ENCODE measurements around the gene CDK2AP2. TPM values are rescaled to one million over a fixed set of nuclear protein-coding genes. Genes with fewer than 3 reads are reported as not detected.

The CDK2AP2 gene
- total and polyA plus RNA-seq, 10 of the 15 experiments (the other 5 are each of a cell fraction or from before 2014, with no cell fraction given): 8.0 to 177 (median 40.9) TPM

- TF ChIP-seq EED (IDR thresholded peaks at IDR 0.05; ENCODE audit: low read depth) (0 out of 2 replicates have a peak, but pooled peaks have one; percentile 6), MYC (IDR thresholded peaks at IDR 0.05; ENCODE audit: insufficient read depth, insufficient read length, insufficient replicate concordance, low read length, severe bottlenecking) (no peak), RAD51 (IDR thresholded peaks at IDR 0.05) (peak; percentile 96), SP1 (IDR thresholded peaks at IDR 0.05; ENCODE audit: low read depth, low read length) (no peak), ZNF24 (IDR thresholded peaks at IDR 0.05) (no peak), SIX5 (IDR thresholded peaks at IDR 0.05; ENCODE audit: low read depth, low read length, severe bottlenecking) (no peak), HSF1 (IDR thresholded peaks at IDR 0.05; ENCODE audit: low read depth, low read length) (no peak), PAX8 (IDR thresholded peaks at IDR 0.05) (no peak), TCF12 (IDR thresholded peaks at IDR 0.05; ENCODE audit: low read depth, low read length) (peak; percentile 49; the same call in 1 of the 2 replicates), SUZ12 (IDR thresholded peaks at IDR 0.05; ENCODE audit: unreplicated experiment) (no peak), JUND (IDR thresholded peaks at IDR 0.05; ENCODE audit: low read depth, low read length) (no peak), KLF5 (IDR thresholded peaks at IDR 0.05; ENCODE audit: partially characterized antibody) (no peak), MEF2B (IDR thresholded peaks at IDR 0.05; ENCODE audit: partially characterized antibody, poor library complexity, severe bottlenecking) (peak; percentile 74), CHD2 (IDR thresholded peaks at IDR 0.05; ENCODE audit: borderline replicate concordance, low read depth, low read length) (no peak), GATAD2B (conservative IDR thresholded peaks at IDR 0.05; ENCODE audit: low read depth) (0 out of 2 replicates have a peak, but pooled peaks have one; percentile 29), BHLHE40 (IDR thresholded peaks at IDR 0.05; ENCODE audit: borderline replicate concordance in 1 of 2, low read depth in 2 of 2, low read length in 1 of 2) (peak; percentile 46 to 82; a peak in 3 of 4 replicates), SMARCA5 (IDR thresholded peaks at IDR 0.05) (0 out of 2 replicates have a peak, but pooled peaks have one; percentile 29), HCFC1 (IDR thresholded peaks at IDR 0.05; ENCODE audit: low read length) (no peak; the same call in 1 of the 2 replicates), KAT2A (conservative IDR thresholded peaks at IDR 0.05; ENCODE audit: control insufficient read depth, low read depth, low read length) (no peak)
- TF ChIP-seq, protein P1, sequence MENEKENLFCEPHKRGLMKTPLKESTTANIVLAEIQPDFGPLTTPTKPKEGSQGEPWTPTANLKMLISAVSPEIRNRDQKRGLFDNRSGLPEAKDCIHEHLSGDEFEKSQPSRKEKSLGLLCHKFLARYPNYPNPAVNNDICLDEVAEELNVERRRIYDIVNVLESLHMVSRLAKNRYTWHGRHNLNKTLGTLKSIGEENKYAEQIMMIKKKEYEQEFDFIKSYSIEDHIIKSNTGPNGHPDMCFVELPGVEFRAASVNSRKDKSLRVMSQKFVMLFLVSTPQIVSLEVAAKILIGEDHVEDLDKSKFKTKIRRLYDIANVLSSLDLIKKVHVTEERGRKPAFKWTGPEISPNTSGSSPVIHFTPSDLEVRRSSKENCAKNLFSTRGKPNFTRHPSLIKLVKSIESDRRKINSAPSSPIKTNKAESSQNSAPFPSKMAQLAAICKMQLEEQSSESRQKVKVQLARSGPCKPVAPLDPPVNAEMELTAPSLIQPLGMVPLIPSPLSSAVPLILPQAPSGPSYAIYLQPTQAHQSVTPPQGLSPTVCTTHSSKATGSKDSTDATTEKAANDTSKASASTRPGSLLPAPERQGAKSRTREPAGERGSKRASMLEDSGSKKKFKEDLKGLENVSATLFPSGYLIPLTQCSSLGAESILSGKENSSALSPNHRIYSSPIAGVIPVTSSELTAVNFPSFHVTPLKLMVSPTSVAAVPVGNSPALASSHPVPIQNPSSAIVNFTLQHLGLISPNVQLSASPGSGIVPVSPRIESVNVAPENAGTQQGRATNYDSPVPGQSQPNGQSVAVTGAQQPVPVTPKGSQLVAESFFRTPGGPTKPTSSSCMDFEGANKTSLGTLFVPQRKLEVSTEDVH (IDR thresholded peaks at IDR 0.05; ENCODE audit: low read depth, partially characterized antibody): no peak
- TF ChIP-seq, protein P2, sequence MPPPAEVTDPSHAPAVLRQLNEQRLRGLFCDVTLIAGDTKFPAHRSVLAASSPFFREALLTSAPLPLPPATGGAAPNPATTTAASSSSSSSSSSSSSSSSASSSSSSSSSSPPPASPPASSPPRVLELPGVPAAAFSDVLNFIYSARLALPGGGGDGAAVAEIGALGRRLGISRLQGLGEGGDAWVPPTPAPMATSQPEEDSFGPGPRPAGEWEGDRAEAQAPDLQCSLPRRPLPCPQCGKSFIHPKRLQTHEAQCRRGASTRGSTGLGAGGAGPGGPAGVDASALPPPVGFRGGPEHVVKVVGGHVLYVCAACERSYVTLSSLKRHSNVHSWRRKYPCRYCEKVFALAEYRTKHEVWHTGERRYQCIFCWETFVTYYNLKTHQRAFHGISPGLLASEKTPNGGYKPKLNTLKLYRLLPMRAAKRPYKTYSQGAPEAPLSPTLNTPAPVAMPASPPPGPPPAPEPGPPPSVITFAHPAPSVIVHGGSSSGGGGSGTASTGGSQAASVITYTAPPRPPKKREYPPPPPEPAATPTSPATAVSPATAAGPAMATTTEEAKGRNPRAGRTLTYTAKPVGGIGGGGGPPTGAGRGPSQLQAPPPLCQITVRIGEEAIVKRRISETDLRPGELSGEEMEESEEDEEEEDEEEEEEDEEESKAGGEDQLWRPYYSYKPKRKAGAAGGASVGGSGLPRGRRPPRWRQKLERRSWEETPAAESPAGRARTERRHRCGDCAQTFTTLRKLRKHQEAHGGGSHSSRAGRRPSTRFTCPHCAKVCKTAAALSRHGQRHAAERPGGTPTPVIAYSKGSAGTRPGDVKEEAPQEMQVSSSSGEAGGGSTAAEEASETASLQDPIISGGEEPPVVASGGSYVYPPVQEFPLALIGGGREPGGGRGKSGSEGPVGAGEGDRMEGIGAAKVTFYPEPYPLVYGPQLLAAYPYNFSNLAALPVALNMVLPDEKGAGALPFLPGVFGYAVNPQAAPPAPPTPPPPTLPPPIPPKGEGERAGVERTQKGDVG (CRISPR knock-in tag; IDR thresholded peaks at IDR 0.05): no peak
- TF ChIP-seq, protein P3, sequence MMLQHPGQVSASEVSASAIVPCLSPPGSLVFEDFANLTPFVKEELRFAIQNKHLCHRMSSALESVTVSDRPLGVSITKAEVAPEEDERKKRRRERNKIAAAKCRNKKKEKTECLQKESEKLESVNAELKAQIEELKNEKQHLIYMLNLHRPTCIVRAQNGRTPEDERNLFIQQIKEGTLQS (IDR thresholded peaks at IDR 0.05; ENCODE audit: borderline replicate concordance, extremely low read depth, low read depth, low read length): no peak; the same call in 1 of the 2 replicates
Observed at GRCh38 chr11:67464411-67465188, 43.4 kb downstream of the CDK2AP2 start (continued).

Measured in GM12878 (cell line).